Adipocyte (in vitro differentiated cells): ENCODE measurements around the gene TCEAL3.
A peak's percentile ranks its signal among the peaks of the same experiment; 100 is the strongest.

Experiments used
- DNase-seq: peaks from one replicate; pipeline ENCODE4 v3.0.0-alpha.2; 2015; ENCODE audit warnings: low read depth
- H3K27me3 ChIP-seq: replicated peaks from 2 replicates; pipeline ENCODE4 v1.7.0; 2013; ENCODE audit warnings: mild to moderate bottlenecking, low read length, moderate library complexity; ENCODE audit not compliant: control insufficient read depth, insufficient read depth
- H3K36me3 ChIP-seq: 2 replicates; pipeline ENCODE4 v1.7.0; 2013; ENCODE audit warnings: low read length, mild to moderate bottlenecking, moderate library complexity; ENCODE audit not compliant: control insufficient read depth, insufficient read depth, severe bottlenecking
- H3K4me1 ChIP-seq: 2 replicates; pipeline ENCODE4 v1.7.0; 2013; ENCODE audit warnings: mild to moderate bottlenecking, low read length, moderate library complexity; ENCODE audit not compliant: control insufficient read depth, insufficient read depth
- H3K4me3 ChIP-seq: 2 replicates; pipeline ENCODE4 v1.7.0; 2013; ENCODE audit warnings: mild to moderate bottlenecking, low read length, moderate library complexity
- H3K9ac ChIP-seq: 2 replicates; pipeline ENCODE4 v1.7.0; 2013; ENCODE audit warnings: mild to moderate bottlenecking, low read length, moderate library complexity
- H3K9me3 ChIP-seq: 2 replicates; pipeline ENCODE4 v1.7.0; 2013; ENCODE audit warnings: mild to moderate bottlenecking, low read length, moderate library complexity; ENCODE audit not compliant: control insufficient read depth

TCEAL3 gene

GRCh38 chrX:103607364-103608305, at the start of gene TCEAL3:
Gene TCEAL3 (plus strand): TSS chrX:103607963. CDS start chrX:103609065, 1,102 bp downstream.
- Histone ChIP-seq H3K36me3 (peaks cover 3% of the 10 kb centered on the region), H3K27me3 (peaks cover 9% of the 10 kb centered on the region), H3K4me1 (no peaks in the 10 kb centered on the region), H3K4me3 (peak within 1 kb of the TSS; percentile 81), H3K9me3 (no peaks in the 10 kb centered on the region), H3K9ac (peak within 1 kb of the TSS; percentile 90)
- peak; percentile 77 for DNase-seq

- Histone ChIP-seq H3K4me3 (no peak overlapping the region), H3K36me3 (no peaks in the 10 kb centered on the region), H3K27me3 (peaks cover 22% of the 10 kb centered on the region), H3K4me1 (peaks cover 1% of the 10 kb centered on the region), H3K9me3 (no peaks in the 10 kb centered on the region), H3K9ac (no peak overlapping the region)
- no peak for DNase-seq
Measured at GRCh38 chrX:103560256-103560655, 47.5 kb upstream of the TCEAL3 start.

- H3K9me3 ChIP-seq = no peaks in the 10 kb centered on the region
- H3K4me3 ChIP-seq = no peak overlapping the region
- H3K27me3 ChIP-seq = peaks cover 9% of the 10 kb centered on the region
- peaks cover 4% of the 10 kb centered on the region for H3K4me1 ChIP-seq
- DNase-seq = no peak
- no peaks in the 10 kb centered on the region for H3K36me3 ChIP-seq
- no peak overlapping the region for H3K9ac ChIP-seq
Measured at GRCh38 chrX:103562801-103563200, 45.0 kb upstream of the TCEAL3 start.

- H3K9ac ChIP-seq = no peak overlapping the region
- no peaks in the 10 kb centered on the region for H3K9me3 ChIP-seq
- peaks cover 9% of the 10 kb centered on the region for H3K27me3 ChIP-seq
- H3K4me1 ChIP-seq = peaks cover 4% of the 10 kb centered on the region
- H3K4me3 ChIP-seq = no peak overlapping the region
- H3K36me3 ChIP-seq = no peaks in the 10 kb centered on the region
- no peak for DNase-seq
Measured at GRCh38 chrX:103565197-103565596, 42.6 kb upstream of the TCEAL3 start.

GRCh38 chrX:103565752-103566151, 42.0 kb upstream of the TCEAL3 start:
- Histone ChIP-seq H3K4me3 (no peak overlapping the region), H3K9ac (no peak overlapping the region), H3K9me3 (no peaks in the 10 kb centered on the region), H3K4me1 (peaks cover 4% of the 10 kb centered on the region), H3K27me3 (peaks cover 9% of the 10 kb centered on the region), H3K36me3 (no peaks in the 10 kb centered on the region)
- DNase-seq = peak; percentile 54

- Histone ChIP-seq H3K27me3 (no peaks in the 10 kb centered on the region), H3K4me3 (no peak overlapping the region)
Measured at GRCh38 chrX:103571121-103571520, 36.6 kb upstream of the TCEAL3 start.

GRCh38 chrX:103571726-103572125, 36.0 kb upstream of the TCEAL3 start:
- Histone ChIP-seq H3K27me3 (no peaks in the 10 kb centered on the region), H3K4me1 (no peaks in the 10 kb centered on the region), H3K4me3 (no peak overlapping the region), H3K9ac (no peak overlapping the region), H3K9me3 (no peaks in the 10 kb centered on the region), H3K36me3 (no peaks in the 10 kb centered on the region)
- DNase-seq = no peak

More at GRCh38 chrX:103571121-103571520, 36.6 kb upstream of the TCEAL3 start:
- no peaks in the 10 kb centered on the region for H3K36me3 ChIP-seq
- no peaks in the 10 kb centered on the region for H3K4me1 ChIP-seq
- H3K9ac ChIP-seq = no peak overlapping the region
- DNase-seq = no peak
- no peaks in the 10 kb centered on the region for H3K9me3 ChIP-seq

- Histone ChIP-seq H3K36me3 (no peaks in the 10 kb centered on the region), H3K4me3 (no peak overlapping the region), H3K9me3 (peaks cover 3% of the 10 kb centered on the region), H3K4me1 (no peaks in the 10 kb centered on the region), H3K9ac (no peak overlapping the region), H3K27me3 (no peaks in the 10 kb centered on the region)
- no peak for DNase-seq
Measured at GRCh38 chrX:103573202-103573601, 34.6 kb upstream of the TCEAL3 start.

GRCh38 chrX:103584596-103584995, 23.2 kb upstream of the TCEAL3 start:
- DNase-seq = peak; percentile 1
- peaks cover 22% of the 10 kb centered on the region for H3K9me3 ChIP-seq
- H3K36me3 ChIP-seq = peaks cover 5% of the 10 kb centered on the region
- no peaks in the 10 kb centered on the region for H3K4me1 ChIP-seq
- peak overlapping the region; percentile 91 for H3K4me3 ChIP-seq
- no peaks in the 10 kb centered on the region for H3K27me3 ChIP-seq
- H3K9ac ChIP-seq = peak overlapping the region; percentile 94

- Histone ChIP-seq H3K9ac (peak within 1 kb of the TSS; percentile 94), H3K9me3 (peaks cover 22% of the 10 kb centered on the region), H3K27me3 (no peaks in the 10 kb centered on the region), H3K36me3 (peaks cover 5% of the 10 kb centered on the region), H3K4me1 (no peaks in the 10 kb centered on the region), H3K4me3 (peak within 1 kb of the TSS; percentile 91)
- DNase-seq = peak; percentile 66
Measured at GRCh38 chrX:103585411-103586313, 22.1 kb upstream of the TCEAL3 start, which contains the start of gene TCEAL4. Gene TCEAL4 (plus strand): TSS chrX:103585515. CDS start chrX:103586676, 1,161 bp downstream.

- peak; percentile 1 for DNase-seq
- H3K4me3 ChIP-seq = peak overlapping the region; percentile 91
- H3K9me3 ChIP-seq = peaks cover 22% of the 10 kb centered on the region
- H3K4me1 ChIP-seq = no peaks in the 10 kb centered on the region
- peak overlapping the region; percentile 94 for H3K9ac ChIP-seq
- peaks cover 5% of the 10 kb centered on the region for H3K36me3 ChIP-seq
- H3K27me3 ChIP-seq = no peaks in the 10 kb centered on the region
Measured at GRCh38 chrX:103586314-103586646, 21.5 kb upstream of the TCEAL3 start.
